C4-2B (cell line): ENCODE results near the gene MOB3A.

Experiments
- CTCF ChIP-seq: fragments of 450-650 bp; conservative IDR thresholded peaks from 2 replicates; pipeline ENCODE4 v1.5.1; 2017; ENCODE audit warnings: mild to moderate bottlenecking
- ZFX ChIP-seq: fragments of 450-650 bp; IDR thresholded peaks from 2 replicates; pipeline ENCODE4 v1.6.1; 2017

GRCh38 chr19:2076526-2076944 lies 19.6 kb downstream of the MOB3A start:
- no peak for TF ChIP-seq CTCF
- no peak for TF ChIP-seq ZFX
